Erythroblast (primary cell): ENCODE results near the gene RAB19.
"Not testable (repeated sequence)": the region's sequence is repeated elsewhere in the genome, so short reads cannot be mapped to it uniquely, and the experiment has no call there.

ENCODE experiments used
- GATA1 ChIP-seq: IDR thresholded peaks from 2 replicates; pipeline ENCODE4 v1.6.1; 2011; ENCODE audit warnings: low read depth, mild to moderate bottlenecking, control low read depth, low read length, moderate library complexity
- POLR2A ChIP-seq: IDR thresholded peaks from 2 replicates; pipeline ENCODE4 v1.6.1; 2011; ENCODE audit warnings: mild to moderate bottlenecking, low read length

DNA sequence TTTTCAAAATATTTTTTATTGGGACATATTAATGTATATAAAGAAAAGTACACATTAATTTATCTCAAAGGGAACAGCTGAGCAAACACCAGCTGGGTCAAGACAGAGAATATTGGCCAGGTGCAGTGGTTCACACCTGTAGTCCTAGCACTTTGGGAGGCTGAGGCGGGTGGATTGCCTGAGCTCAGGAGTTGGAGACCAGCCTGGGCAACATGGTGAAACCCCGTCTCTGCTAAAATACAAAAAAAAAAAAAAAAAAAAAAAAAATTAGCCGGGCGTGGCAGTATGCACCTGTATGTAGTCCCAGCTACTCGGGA is 14.3 kb downstream of the RAB19 start:
- not testable (repeated sequence) for TF ChIP-seq POLR2A, GATA1
